ENCODE results near the gene AXDND1.

DNA sequence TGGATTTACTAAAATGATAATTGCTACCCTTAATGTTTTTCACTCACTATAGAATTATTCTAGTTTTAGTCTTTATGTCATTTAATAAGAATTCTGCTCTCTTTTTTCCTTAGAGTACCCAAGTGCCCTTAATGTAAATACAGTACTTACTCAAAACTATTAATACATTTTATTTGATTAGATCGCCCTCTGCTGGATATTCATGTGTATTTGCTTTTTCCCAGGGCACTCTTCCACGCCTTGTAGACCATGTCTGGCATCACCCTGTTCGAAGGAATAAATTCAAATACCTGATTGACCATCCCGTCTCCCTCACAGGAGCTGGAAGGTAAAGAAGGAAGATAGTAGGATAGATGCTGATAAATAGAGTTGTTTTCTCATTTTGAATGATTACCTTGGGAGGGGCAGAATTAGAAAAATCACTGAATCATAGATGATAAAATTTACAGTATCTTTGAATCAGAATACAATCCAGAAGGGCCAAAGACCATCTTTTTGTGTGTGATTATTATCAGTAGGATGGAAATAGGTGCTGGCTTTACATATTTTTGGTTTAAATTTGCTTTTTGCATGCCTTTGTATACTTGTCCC is 4.1 kb downstream of the AXDND1 start:
- TF ChIP-seq EZH2 (IDR thresholded peaks at IDR 0.05) (no peak), POLR2AphosphoS5 (IDR thresholded peaks at IDR 0.05; ENCODE audit: borderline replicate concordance, low read depth, low read length) (no peak), FOXP2 (optimal IDR thresholded peaks at IDR 0.05; ENCODE audit: control extremely low read depth, extremely low read length, insufficient read depth) (no peak)

Measured in SK-N-MC (cell line).